Measurements from ENCODE around the gene CYP2J2. TPM values are rescaled to one million over a fixed set of nuclear protein-coding genes. Genes with fewer than 3 reads are reported as not detected.

Gene CYP2J2
- total and polyA plus RNA-seq, 2 donors (not counting 1 experiment from before 2014, with no cell fraction given) = 0.34 to 0.91 TPM

GRCh38 chr1:59937636-59938210 lies 11.2 kb upstream of the CYP2J2 start:
- WGBS (ENCODE audit: insufficient coverage) = no CpG with 5 or more reads among the region's 3 CpGs
- Histone ChIP-seq H3K36me3 (replicated peaks in 1 of 2; ENCODE audit: control extremely low read depth in 1 of 2, control insufficient read depth in 1 of 2, extremely low read depth in 1 of 2, insufficient read depth in 2 of 2, low read length in 1 of 2) (no peaks in the 10 kb centered on the region), H3K4me3 (ENCODE audit: control extremely low read depth in 1 of 5, extremely low read depth in 1 of 5, insufficient read depth in 1 of 5, low read depth in 2 of 5, low read length in 4 of 5) (no peak overlapping the region), H2AFZ (ENCODE audit: insufficient read depth, low read depth, low read length, poor library complexity, severe bottlenecking) (no peak overlapping the region), H3K4me2 (replicated peaks; ENCODE audit: low read depth, low read length, poor library complexity, severe bottlenecking) (no peak overlapping the region), H3K9ac (ENCODE audit: low read length) (no peak overlapping the region), H3K9me3 (ENCODE audit: control extremely low read depth in 1 of 3, control insufficient read depth in 2 of 3, insufficient read depth in 1 of 3, low read length in 2 of 3) (peaks cover 0 to 3% (median 2%) of the 10 kb centered on the region in 3 donors), H3K79me2 (ENCODE audit: control insufficient read depth, insufficient read depth, low read length) (no peaks in the 10 kb centered on the region), H4K20me1 (ENCODE audit: control insufficient read depth, insufficient read depth, low read length, poor library complexity, severe bottlenecking) (no peaks in the 10 kb centered on the region), H3K27ac (ENCODE audit: low read length in 2 of 2) (no peak overlapping the region), H3K27me3 (replicated peaks in 1 of 4; ENCODE audit: control extremely low read depth in 1 of 4, control insufficient read depth in 3 of 4, insufficient read depth in 4 of 4, low read length in 3 of 4) (peaks cover 0 to 6% (median 5%) of the 10 kb centered on the region in 4 experiments), H3K4me1 (ENCODE audit: control insufficient read depth in 2 of 2, insufficient read depth in 2 of 2, low read length in 2 of 2) (no peaks in the 10 kb centered on the region)
- H3K4me1 Mint-ChIP-seq = no peaks in the 10 kb centered on the region
- H3K4me3 Mint-ChIP-seq = no peak overlapping the region
- CTCF ChIA-PET = interaction anchor here (0.8 to 1.9 kb wide), 2 partner anchors 9 to 39 kb away, joined by 3 to 7 read pairs; no protein-coding TSS in a partner anchor
- ATAC-seq (ENCODE audit: low read depth) = no peak
- no peak overlapping the region for H3K27ac Mint-ChIP-seq
- H3K27me3 Mint-ChIP-seq = peaks cover 40% of the 10 kb centered on the region
- no peak for DNase-seq
- POLR2A ChIA-PET = no interaction called here
- TF ChIP-seq CTCF (IDR thresholded peaks at IDR 0.05) = no peak
- no peak for TF ChIP-seq EZH2 (IDR thresholded peaks at IDR 0.05; ENCODE audit: borderline replicate concordance, insufficient read depth, low read depth, low read length, poor library complexity, severe bottlenecking)
- intact Hi-C loops (cut with micrococcal nuclease) = no loop called here
- H3K9me3 Mint-ChIP-seq (ENCODE audit: insufficient read depth) = peaks cover 3% of the 10 kb centered on the region

GRCh38 chr1:59936358-59936821 lies 9.8 kb upstream of the CYP2J2 start:
- Mint-ChIP-seq H3K27me3 (peaks cover 39% of the 10 kb centered on the region), H3K9me3 (ENCODE audit: insufficient read depth) (peaks cover 3% of the 10 kb centered on the region), H3K4me3 (no peak overlapping the region), H3K4me1 (no peaks in the 10 kb centered on the region), H3K27ac (no peak overlapping the region)
- Histone ChIP-seq H3K27ac (ENCODE audit: low read length in 2 of 2) (no peak overlapping the region), H3K9me3 (ENCODE audit: control extremely low read depth in 1 of 3, control insufficient read depth in 2 of 3, insufficient read depth in 1 of 3, low read length in 2 of 3) (peaks cover 0 to 3% (median 2%) of the 10 kb centered on the region in 3 donors), H2AFZ (ENCODE audit: insufficient read depth, low read depth, low read length, poor library complexity, severe bottlenecking) (no peak overlapping the region), H3K79me2 (ENCODE audit: control insufficient read depth, insufficient read depth, low read length) (no peaks in the 10 kb centered on the region), H3K27me3 (replicated peaks in 1 of 4; ENCODE audit: control extremely low read depth in 1 of 4, control insufficient read depth in 3 of 4, insufficient read depth in 4 of 4, low read length in 3 of 4) (peaks cover 0 to 6% (median 4%) of the 10 kb centered on the region in 4 experiments), H4K20me1 (ENCODE audit: control insufficient read depth, insufficient read depth, low read length, poor library complexity, severe bottlenecking) (no peaks in the 10 kb centered on the region), H3K4me2 (replicated peaks; ENCODE audit: low read depth, low read length, poor library complexity, severe bottlenecking) (no peak overlapping the region), H3K4me1 (ENCODE audit: control insufficient read depth in 2 of 2, insufficient read depth in 2 of 2, low read length in 2 of 2) (no peaks in the 10 kb centered on the region), H3K36me3 (replicated peaks in 1 of 2; ENCODE audit: control extremely low read depth in 1 of 2, control insufficient read depth in 1 of 2, extremely low read depth in 1 of 2, insufficient read depth in 2 of 2, low read length in 1 of 2) (no peaks in the 10 kb centered on the region), H3K9ac (ENCODE audit: low read length) (no peak overlapping the region), H3K4me3 (ENCODE audit: control extremely low read depth in 1 of 5, extremely low read depth in 1 of 5, insufficient read depth in 1 of 5, low read depth in 2 of 5, low read length in 4 of 5) (no peak overlapping the region)
- ChIA-PET POLR2A (no interaction called here), CTCF (interaction anchor here (1.9 kb wide), 1 partner anchor 11 kb away, joined by 7 read pairs; no protein-coding TSS in a partner anchor)
- TF ChIP-seq CTCF (IDR thresholded peaks at IDR 0.05) (no peak), EZH2 (IDR thresholded peaks at IDR 0.05; ENCODE audit: borderline replicate concordance, insufficient read depth, low read depth, low read length, poor library complexity, severe bottlenecking) (no peak)
- ATAC-seq (ENCODE audit: low read depth) (no peak), DNase-seq (no peak)
- intact Hi-C loops (cut with micrococcal nuclease) = no loop called here
- 92% methylated on average over 3 of the region's 5 CpGs for whole genome bisulfite sequencing (ENCODE audit: insufficient coverage)
